ENCODE measurements around the gene MC3R.

GRCh38 chr20:56299362-56299761, 50.8 kb downstream of the MC3R start:
- TF ChIP-seq POLR2A (IDR thresholded peaks at IDR 0.05; ENCODE audit: low read depth, low read length), result no peak
- no peak for TF ChIP-seq TAF1 (IDR thresholded peaks at IDR 0.05; ENCODE audit: low read depth, low read length)
- no peak for TF ChIP-seq SPI1 (IDR thresholded peaks at IDR 0.05; ENCODE audit: low read depth, low read length)
- TF ChIP-seq POLR2AphosphoS5 (IDR thresholded peaks at IDR 0.05; ENCODE audit: low read depth, low read length), result no peak
